HUES48 (cell line): Measurements from ENCODE around the gene FAR2.

Experiments used
- H3K27ac ChIP-seq: one replicate; pipeline ENCODE4 v1.7.0; 2013; ENCODE audit warnings: low read depth, low read length, inconsistent platforms
- H3K27me3 ChIP-seq: 2 replicates; pipeline ENCODE4 v1.6.1; 2013; ENCODE audit warnings: mild to moderate bottlenecking, low read length; ENCODE audit not compliant: control insufficient read depth, insufficient read depth
- H3K36me3 ChIP-seq: 2 replicates; pipeline ENCODE4 v1.6.1; 2013; ENCODE audit warnings: low read length; ENCODE audit not compliant: control insufficient read depth, insufficient read depth
- H3K4me1 ChIP-seq: 2 replicates; pipeline ENCODE4 v1.6.1; 2013; ENCODE audit warnings: mild to moderate bottlenecking, low read length; ENCODE audit not compliant: control insufficient read depth, insufficient read depth
- H3K4me3 ChIP-seq: 2 replicates; pipeline ENCODE4 v1.5.1; 2013; ENCODE audit warnings: mild to moderate bottlenecking, low read depth, low read length
- H3K9ac ChIP-seq: 2 replicates; pipeline ENCODE4 v1.6.1; 2013; ENCODE audit warnings: mild to moderate bottlenecking, low read depth, low read length, moderate library complexity
- H3K9me3 ChIP-seq: 2 replicates; pipeline ENCODE4 v1.6.1; 2013; ENCODE audit warnings: low read length; ENCODE audit not compliant: control insufficient read depth, insufficient read depth

The FAR2 gene

DNA sequence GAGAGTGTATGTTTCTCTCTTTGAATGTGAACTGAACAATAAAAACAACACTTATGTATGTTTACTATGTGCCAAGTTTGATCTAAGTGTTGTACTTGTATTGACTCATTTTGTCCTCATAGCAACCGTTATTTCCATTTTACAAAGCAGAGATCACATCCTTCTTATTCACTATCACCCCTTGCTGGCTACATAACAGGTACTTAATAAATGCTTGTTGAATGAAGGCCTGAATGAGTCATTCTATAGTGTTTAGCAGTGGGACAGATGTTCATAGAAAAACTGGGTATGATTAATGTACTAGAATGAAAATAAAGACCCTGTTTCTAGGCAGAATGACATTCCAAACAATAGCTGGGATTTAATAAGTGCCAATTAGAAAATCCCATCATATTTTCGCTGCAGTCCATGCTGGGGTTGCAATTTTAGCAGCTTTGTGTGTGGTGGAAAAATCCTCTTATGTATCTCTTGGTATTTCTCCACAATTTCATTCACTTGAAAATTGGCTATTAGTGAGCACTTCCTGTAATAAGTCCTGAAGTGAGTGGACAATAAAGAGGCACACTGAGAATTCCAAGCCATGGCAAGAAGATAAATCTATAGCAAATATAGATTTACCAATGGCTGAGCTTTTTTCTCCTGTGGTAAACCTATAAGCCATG is 86.0 kb downstream of the FAR2 start:
- H3K9ac ChIP-seq, result no peak overlapping the region
- H3K27ac ChIP-seq, result no peak overlapping the region
- H3K36me3 ChIP-seq, result no peaks in the 10 kb centered on the region
- H3K4me3 ChIP-seq, result no peak overlapping the region
- no peaks in the 10 kb centered on the region for H3K9me3 ChIP-seq
- H3K27me3 ChIP-seq, result no peaks in the 10 kb centered on the region
- peaks cover 5% of the 10 kb centered on the region; the same call in 1 of the 2 replicates for H3K4me1 ChIP-seq

DNA sequence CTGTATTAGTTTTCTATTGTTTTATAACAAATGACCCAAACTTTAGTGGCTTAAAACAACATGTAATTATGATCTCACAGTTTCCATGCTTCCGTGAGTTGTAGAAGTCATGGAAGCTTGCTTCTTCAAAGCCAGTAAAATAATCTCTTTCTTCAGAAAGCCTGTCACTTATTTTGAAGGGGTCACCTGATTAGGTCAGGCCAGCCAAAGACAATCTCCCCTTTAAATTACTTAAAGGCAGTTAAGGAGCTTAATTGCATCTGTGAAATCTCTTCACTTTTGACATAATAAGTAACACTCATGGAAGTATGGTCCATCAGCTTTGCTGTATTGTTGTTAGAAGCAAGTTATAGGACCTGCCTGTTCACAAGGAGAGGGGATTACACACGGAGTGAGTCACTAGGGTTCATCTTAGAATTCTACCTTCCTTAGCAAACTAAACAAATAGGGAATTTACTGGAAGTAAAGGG is 89.8 kb downstream of the FAR2 start:
- no peaks in the 10 kb centered on the region for H3K36me3 ChIP-seq
- no peaks in the 10 kb centered on the region for H3K9me3 ChIP-seq
- no peak overlapping the region for H3K4me3 ChIP-seq
- no peak overlapping the region for H3K27ac ChIP-seq
- peaks cover 27% of the 10 kb centered on the region for H3K4me1 ChIP-seq
- no peak overlapping the region for H3K9ac ChIP-seq
- H3K27me3 ChIP-seq, result no peaks in the 10 kb centered on the region

DNA sequence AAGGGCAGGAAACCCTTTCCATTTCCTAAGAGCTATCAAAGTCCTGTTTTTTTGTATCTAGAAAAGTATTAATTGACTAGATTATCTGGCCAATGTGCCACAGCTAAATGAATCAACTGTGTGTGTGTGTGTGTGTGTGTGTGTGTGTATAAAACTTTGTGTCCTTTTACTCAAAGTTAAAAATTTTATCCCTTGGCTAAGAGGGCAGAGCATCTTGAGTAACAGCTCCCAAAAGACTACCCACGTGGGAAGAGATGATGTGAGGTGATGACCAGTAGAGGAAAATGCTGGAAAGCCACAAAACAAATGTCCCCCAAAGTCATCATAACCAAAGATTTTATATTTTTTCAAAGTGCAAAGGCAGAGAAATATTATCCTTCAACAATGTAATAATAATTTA is 90.3 kb downstream of the FAR2 start:
- peaks cover 27% of the 10 kb centered on the region for H3K4me1 ChIP-seq
- H3K36me3 ChIP-seq, result no peaks in the 10 kb centered on the region
- H3K27ac ChIP-seq, result no peak overlapping the region
- H3K9me3 ChIP-seq, result no peaks in the 10 kb centered on the region
- no peak overlapping the region for H3K9ac ChIP-seq
- no peaks in the 10 kb centered on the region for H3K27me3 ChIP-seq
- H3K4me3 ChIP-seq, result no peak overlapping the region

DNA sequence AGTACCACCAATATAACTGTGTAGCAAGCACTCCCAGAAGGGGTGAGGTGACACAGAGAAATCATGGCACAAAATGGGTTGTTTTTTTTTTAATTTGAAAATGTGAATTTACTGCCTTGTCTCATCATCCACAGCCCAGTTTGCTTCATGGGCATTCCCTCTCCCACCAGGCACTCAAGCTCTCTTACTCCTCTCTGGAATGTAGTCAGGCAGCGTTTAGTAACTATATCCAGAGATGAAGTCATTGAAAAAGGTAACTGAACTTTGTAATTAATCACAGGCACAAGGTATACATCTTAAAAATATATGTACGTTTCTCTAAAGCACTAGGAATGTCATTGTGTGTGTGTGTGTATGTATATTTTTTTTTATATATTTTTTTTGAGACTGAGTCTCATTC is 91.4 kb downstream of the FAR2 start:
- H3K4me1 ChIP-seq, result peaks cover 27% of the 10 kb centered on the region
- H3K27me3 ChIP-seq, result no peaks in the 10 kb centered on the region

DNA sequence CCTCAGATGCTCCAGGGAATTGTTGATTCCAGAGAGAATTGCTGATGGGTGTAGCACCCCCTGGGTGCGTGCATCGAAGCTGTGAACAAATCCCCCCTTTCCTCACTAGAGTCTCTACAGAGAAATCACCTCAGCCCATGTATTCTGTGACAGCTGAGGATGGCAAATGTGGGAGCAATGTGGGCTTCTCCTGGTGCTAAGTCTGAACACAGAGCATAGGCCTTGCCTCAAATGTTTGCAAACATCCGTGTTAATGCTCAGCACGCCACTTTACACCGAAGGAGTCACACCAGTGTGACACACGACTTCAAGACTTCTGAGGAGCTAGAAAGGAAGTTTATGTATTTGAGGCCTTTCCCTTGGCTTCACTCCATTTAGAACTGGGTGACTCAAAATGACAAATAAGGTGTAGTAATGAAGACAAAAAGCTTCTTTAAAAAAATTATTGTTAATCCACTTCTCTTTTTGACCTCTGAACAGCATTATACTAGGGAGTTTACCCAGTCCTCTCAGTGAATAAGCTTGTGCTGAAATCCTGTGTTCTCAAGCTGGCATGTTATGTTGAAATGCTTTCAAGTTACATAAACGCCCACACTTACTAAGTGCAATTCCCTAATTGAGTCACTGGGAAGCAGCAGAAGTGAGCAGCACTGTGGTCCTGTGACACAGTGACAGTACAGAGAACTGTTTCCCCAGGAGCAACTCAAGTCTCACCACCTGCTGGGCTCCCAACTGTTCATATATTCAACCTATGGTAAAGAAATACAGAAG is 92.9 kb downstream of the FAR2 start:
- Histone ChIP-seq H3K9me3 (no peaks in the 10 kb centered on the region), H3K9ac (no peak overlapping the region), H3K27me3 (no peaks in the 10 kb centered on the region), H3K4me1 (peaks cover 27% of the 10 kb centered on the region), H3K4me3 (no peak overlapping the region), H3K27ac (peak overlapping the region; percentile 0), H3K36me3 (no peaks in the 10 kb centered on the region)

More for the DNA sequence above, 91.4 kb downstream of the FAR2 start:
- Histone ChIP-seq H3K9ac (no peak overlapping the region), H3K36me3 (no peaks in the 10 kb centered on the region), H3K4me3 (no peak overlapping the region), H3K9me3 (no peaks in the 10 kb centered on the region), H3K27ac (no peak overlapping the region)

DNA sequence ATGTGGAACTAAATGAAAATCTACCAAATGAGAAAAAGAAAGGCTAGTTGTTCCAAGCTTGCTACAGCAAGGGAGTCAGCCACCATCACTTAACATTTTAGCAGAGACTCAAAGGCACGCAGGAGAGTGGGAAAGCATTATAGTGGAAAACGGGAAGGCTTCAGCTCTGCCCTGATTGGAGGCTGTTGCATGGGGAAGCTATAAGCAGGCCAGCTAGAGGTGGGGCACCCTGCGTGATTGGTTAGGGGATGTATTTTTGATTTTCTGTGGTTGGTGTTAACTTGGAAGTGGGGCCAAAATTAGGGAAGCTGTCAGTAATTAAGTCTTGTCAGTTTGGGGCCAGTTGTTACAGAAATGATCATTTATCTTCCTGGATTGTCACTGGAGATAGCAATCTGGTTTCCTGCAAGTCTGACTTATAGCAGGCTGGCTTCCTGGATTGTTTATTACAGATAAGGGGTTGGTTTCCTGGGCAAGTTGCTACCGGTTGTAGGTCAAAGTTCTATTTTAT is 93.9 kb downstream of the FAR2 start:
- H3K36me3 ChIP-seq, result no peaks in the 10 kb centered on the region
- no peak overlapping the region for H3K27ac ChIP-seq
- H3K27me3 ChIP-seq, result no peaks in the 10 kb centered on the region
- no peaks in the 10 kb centered on the region for H3K9me3 ChIP-seq
- H3K4me1 ChIP-seq, result peaks cover 27% of the 10 kb centered on the region
- H3K4me3 ChIP-seq, result no peak overlapping the region
- no peak overlapping the region for H3K9ac ChIP-seq

DNA sequence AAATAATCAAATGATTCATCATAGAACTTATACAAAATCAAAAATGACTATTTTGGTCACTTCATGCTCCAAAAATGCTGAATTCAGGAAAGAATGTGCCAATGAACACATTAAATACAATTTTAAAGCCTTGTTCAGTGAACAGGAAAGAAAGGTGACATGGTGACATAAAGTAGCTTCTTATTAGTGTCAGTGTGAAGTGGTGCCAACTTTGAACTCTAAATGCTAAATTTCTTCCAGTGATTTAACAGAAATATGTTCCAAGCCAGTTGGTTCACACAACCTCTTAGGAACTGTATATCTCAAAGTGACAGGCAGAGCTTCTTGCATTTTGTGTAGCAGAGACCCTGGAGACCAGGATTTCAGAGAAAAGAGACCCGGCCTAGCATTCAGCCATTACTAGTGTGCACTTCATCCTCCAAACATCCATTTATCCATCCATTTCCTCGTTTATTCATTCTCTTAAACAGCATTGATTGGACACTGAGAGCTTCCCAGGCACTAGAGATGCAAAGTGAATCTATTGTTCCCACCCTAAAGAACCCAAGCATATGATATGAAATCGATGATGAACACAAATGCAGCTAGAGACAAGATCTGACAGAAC is 95.2 kb downstream of the FAR2 start:
- H3K36me3 ChIP-seq, result no peaks in the 10 kb centered on the region
- 0 out of 2 replicates have a peak, but pooled peaks cover under 1% of the 10 kb centered on the region for H3K27me3 ChIP-seq
- H3K27ac ChIP-seq, result no peak overlapping the region
- H3K4me3 ChIP-seq, result no peak overlapping the region
- no peak overlapping the region for H3K9ac ChIP-seq
- H3K4me1 ChIP-seq, result peaks cover 23% of the 10 kb centered on the region
- H3K9me3 ChIP-seq, result no peaks in the 10 kb centered on the region

DNA sequence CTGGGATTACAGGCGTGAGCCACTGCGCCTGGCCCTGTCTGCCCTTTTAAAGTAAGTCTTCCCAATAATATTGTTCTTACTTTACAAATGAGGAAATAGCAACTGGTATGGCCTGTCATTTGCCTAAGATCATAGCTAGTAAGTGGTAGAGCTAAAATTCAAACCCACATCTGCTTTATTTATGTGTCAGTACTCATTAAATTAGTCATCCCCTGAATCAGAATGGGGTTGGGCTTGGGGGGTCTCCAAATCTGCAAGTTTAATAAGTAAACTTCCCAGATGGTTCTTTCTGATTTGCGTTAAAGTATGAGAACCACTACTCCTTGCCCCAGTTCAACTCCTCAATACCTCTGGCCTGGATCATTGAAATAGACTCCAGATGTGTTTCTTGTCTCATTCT is 96.2 kb downstream of the FAR2 start:
- Histone ChIP-seq H3K9me3 (no peaks in the 10 kb centered on the region), H3K36me3 (no peaks in the 10 kb centered on the region), H3K4me3 (no peak overlapping the region), H3K27ac (no peak overlapping the region), H3K9ac (no peak overlapping the region), H3K4me1 (peaks cover 27% of the 10 kb centered on the region), H3K27me3 (0 out of 2 replicates have a peak, but pooled peaks cover 10% of the 10 kb centered on the region)

DNA sequence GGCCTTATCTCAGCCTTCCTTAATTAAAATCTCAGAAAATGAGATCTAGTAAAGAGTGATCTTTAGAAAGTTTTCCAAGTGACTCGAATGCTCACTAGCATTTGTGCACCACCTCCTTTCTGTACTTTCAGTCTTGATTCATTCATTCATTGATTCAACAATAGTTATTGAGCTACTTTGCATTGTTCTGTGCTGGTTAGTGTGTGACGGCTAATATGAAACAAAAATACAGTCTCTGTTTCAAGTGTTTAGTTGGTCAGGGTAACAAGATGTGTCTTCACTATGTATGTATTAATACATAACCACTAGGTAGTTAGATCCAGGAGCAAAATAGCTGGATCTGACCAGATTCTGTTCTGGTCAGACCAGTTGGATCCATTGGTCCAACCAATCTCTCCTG is 100.9 kb downstream of the FAR2 start:
- Histone ChIP-seq H3K9ac (no peak overlapping the region), H3K4me3 (no peak overlapping the region), H3K27me3 (0 out of 2 replicates have a peak, but pooled peaks cover 12% of the 10 kb centered on the region), H3K27ac (no peak overlapping the region), H3K9me3 (no peaks in the 10 kb centered on the region), H3K36me3 (no peaks in the 10 kb centered on the region), H3K4me1 (peaks cover 5% of the 10 kb centered on the region; the same call in 1 of the 2 replicates)

DNA sequence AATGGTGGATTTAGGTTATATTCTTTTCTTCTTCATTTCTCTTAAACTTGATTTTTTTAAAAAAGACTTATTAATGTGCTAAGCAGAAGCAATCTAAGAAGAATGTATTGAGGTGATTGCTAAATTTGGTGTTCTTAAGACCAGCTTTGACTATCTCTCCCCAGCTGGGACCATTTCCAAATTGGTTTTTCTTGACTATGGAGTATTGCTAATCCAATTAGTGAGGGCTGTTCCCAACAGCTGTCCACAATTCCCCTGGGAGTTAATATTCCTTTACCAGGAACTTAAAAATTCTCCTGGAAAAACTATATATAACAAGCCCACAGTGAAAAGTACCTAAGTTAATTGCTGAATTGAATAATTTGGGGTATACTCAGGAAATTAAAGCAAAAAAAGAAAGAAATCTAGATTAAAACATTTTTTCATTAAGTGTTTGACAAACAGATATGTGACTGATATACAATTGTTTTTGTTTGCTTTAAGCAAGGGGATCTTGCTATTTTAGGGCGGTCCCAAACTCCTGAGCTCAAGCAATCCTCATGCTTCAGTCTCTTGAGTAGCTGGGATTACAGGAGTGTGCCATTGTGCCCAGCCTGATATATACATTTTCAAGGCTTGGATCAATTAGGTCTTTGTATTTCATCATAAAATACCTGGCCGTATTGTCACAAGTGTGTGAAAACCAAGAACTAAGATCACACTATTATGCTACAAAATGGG is 105.0 kb downstream of the FAR2 start:
- H3K27ac ChIP-seq, result no peak overlapping the region
- H3K27me3 ChIP-seq, result 0 out of 2 replicates have a peak, but pooled peaks cover 12% of the 10 kb centered on the region
- no peak overlapping the region for H3K9ac ChIP-seq
- H3K4me1 ChIP-seq, result peaks cover 5% of the 10 kb centered on the region; the same call in 1 of the 2 replicates
- H3K9me3 ChIP-seq, result no peaks in the 10 kb centered on the region
- no peaks in the 10 kb centered on the region for H3K36me3 ChIP-seq
- H3K4me3 ChIP-seq, result no peak overlapping the region
